Activated naive CD4-positive, alpha-beta T cell treated with anti-CD3 and anti-CD28 coated beads, Interleukin-2, amount 10 ng/mL, durations not matched to agents 7 days and 5 days (primary cell): Measurements from ENCODE around the gene KRTDAP.

ENCODE experiments used
- CTCF ChIA-PET: fragments of 350-600 bp; sonication (Branson Sonifier 250); formaldehyde crosslinking; loops from one replicate; lab custom pipeline; 2021; ENCODE audit warnings: antibody characterized with exemption; lab: Charles Lee
- DNase-seq: peaks from one replicate; pipeline ENCODE4 v3.0.0-alpha.2; 2020
- H3K27ac Mint-ChIP-seq: one replicate; pipeline ENCODE4 v1.8.0; 2021; ENCODE audit warnings: mild to moderate bottlenecking, moderate library complexity, mixed read lengths
- H3K27me3 Mint-ChIP-seq: one replicate; pipeline ENCODE4 v1.8.0; 2021; ENCODE audit warnings: mild to moderate bottlenecking, mixed read lengths
- H3K36me3 Mint-ChIP-seq: one replicate; pipeline ENCODE4 v1.8.0; 2021; ENCODE audit warnings: mixed read lengths
- H3K4me1 Mint-ChIP-seq: one replicate; pipeline ENCODE4 v1.8.0; 2021; ENCODE audit warnings: mixed read lengths
- H3K4me3 Mint-ChIP-seq: one replicate; pipeline ENCODE4 v1.8.0; 2021; ENCODE audit warnings: mild to moderate bottlenecking, moderate library complexity, mixed read lengths
- H3K9me3 Mint-ChIP-seq: one replicate; pipeline ENCODE4 v1.8.0; 2021; ENCODE audit warnings: mixed read lengths

KRTDAP gene

DNA sequence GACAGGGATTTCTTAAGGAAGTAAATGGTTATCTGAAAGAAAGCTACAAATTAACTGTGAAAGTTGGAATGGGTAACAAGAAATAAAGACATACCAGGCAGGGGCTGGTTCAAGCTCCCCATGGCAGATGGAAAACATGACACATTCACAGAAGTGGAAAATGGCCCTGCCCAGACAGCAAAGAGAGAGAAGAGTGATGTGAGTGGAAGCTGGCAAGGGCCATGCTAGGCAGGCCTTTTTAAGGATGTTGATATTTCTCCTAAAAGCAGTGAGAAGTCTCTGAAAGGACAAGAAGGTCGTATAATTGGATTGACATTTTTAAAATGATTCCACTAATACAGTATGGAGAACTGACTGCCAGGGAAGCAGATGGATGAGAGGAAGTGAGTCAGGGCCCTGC lies 45.5 kb downstream of the KRTDAP start:
- no peak overlapping the region for H3K4me3 Mint-ChIP-seq
- no peaks in the 10 kb centered on the region for H3K9me3 Mint-ChIP-seq
- H3K36me3 Mint-ChIP-seq, result no peaks in the 10 kb centered on the region
- CTCF ChIA-PET, result no interaction called here
- no peak overlapping the region for H3K27ac Mint-ChIP-seq
- H3K27me3 Mint-ChIP-seq, result peaks cover 55% of the 10 kb centered on the region
- no peak for DNase-seq
- H3K4me1 Mint-ChIP-seq, result peaks cover 36% of the 10 kb centered on the region

DNA sequence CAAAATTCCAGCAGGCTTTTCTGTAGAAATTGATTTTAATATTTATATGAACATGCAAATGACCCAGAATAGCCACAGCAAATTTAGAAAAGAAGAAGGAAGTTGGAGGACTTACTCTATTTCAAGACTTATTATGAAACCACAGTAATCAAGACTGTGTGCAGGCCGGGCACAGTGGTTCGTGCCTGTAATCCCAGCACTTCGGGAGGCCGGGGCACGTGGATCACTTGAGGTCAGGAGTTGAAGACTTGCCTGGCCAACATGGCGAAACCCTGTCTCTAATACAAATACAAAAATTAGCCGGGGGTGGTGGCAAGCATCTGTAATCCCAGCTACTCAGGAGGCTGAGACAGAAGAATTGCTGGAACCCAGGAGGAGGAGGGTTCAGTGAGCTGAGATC lies 48.2 kb downstream of the KRTDAP start:
- Mint-ChIP-seq H3K4me1 (peaks cover 22% of the 10 kb centered on the region), H3K36me3 (no peaks in the 10 kb centered on the region), H3K9me3 (no peaks in the 10 kb centered on the region), H3K27me3 (peaks cover 55% of the 10 kb centered on the region), H3K27ac (no peak overlapping the region), H3K4me3 (no peak overlapping the region)
- DNase-seq, result no peak
- CTCF ChIA-PET, result no interaction called here

DNA sequence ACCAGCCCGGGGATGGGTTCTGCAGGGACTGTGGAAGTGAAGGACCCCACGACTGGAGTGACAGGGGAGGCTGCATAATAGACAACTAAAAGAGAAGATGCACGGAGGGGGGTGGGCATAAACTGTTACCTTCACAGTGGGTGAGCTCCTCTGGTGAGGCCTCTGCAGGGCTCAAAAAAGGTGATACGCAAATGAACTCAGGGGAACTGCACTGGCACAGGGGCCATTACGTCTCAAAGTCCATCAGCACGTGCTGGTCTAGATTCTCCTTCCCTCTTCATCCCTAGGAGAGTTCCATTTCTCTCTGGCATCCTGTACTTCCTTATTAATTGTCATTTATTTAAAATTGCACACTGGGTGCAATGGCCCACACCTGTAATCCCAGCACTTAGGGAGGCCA lies 50.3 kb downstream of the KRTDAP start:
- Mint-ChIP-seq H3K36me3 (no peaks in the 10 kb centered on the region), H3K27ac (no peak overlapping the region), H3K9me3 (no peaks in the 10 kb centered on the region), H3K27me3 (peaks cover 53% of the 10 kb centered on the region), H3K4me1 (peaks cover 21% of the 10 kb centered on the region), H3K4me3 (no peak overlapping the region)
- DNase-seq, result no peak
- CTCF ChIA-PET, result no interaction called here

DNA sequence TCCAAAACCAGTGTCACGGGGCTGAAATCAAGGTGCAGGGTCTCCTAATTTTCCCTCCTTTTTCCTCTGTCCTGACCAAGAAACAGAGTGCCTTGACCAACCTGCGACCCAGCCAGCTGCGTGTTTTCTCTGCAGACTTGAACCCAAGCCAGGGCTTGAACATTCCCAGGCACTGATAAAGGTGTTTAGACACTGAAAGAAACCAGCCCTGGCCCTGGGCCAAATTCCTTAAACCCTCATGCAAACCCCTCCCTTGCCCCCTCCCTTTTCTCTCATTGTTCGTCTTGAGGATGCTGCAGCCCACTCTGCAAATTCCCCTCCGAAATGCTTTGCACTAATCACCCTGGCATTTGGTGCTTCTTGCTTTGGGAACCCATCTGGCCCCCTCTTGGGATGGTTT lies 51.7 kb downstream of the KRTDAP start:
- DNase-seq, result no peak
- Mint-ChIP-seq H3K27me3 (peaks cover 61% of the 10 kb centered on the region), H3K9me3 (no peaks in the 10 kb centered on the region), H3K27ac (no peak overlapping the region), H3K4me3 (no peak overlapping the region), H3K36me3 (no peaks in the 10 kb centered on the region), H3K4me1 (peaks cover 20% of the 10 kb centered on the region)
- CTCF ChIA-PET, result no interaction called here

DNA sequence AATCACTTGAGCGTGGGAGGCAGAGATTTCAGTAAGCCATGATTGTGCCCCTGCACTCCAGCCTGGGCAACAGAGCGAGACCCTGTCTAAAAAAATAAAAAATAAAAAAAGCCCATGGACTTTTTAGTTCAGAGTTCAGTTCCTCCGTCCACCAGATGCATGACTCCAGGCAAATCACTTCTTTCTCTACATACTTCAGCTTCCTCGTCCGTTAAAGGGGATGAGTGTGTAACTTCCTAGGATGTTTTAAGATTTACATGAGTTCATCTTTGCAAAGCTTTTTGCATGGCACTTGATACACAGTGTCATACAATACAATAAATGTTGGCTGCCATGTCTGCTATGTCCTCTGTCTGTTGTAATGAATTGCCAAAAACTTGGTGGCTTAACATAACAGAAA lies 52.2 kb downstream of the KRTDAP start:
- Mint-ChIP-seq H3K36me3 (no peaks in the 10 kb centered on the region), H3K4me3 (no peak overlapping the region), H3K9me3 (no peaks in the 10 kb centered on the region), H3K27me3 (peaks cover 66% of the 10 kb centered on the region), H3K4me1 (peaks cover 20% of the 10 kb centered on the region), H3K27ac (no peak overlapping the region)
- CTCF ChIA-PET, result no interaction called here
- DNase-seq, result no peak

DNA sequence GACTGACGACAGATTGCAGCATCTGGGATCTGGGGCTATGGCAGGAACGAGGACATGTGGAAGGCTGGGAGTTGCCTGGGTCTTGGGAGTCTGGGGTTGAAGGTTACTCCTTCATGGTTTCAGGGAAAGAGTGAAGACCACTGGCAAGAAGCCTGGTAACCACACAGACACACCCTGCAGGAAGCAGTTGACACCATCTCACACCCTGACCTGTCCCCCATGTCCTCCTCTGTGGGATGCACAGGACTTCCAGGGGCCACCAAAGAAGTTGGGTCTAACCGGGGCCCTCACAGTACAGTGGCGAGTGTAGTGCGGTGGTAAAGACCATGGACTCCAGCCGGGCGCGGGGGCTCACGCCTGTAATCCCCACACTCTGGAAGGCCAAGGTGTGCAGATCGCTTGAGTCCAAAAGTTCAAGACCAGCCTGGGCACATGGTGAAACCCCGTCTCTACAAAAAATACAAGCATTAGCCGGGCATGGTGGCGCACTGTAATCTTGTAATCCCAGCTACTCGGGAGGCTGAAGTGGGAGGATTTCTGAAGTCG lies 52.8 kb downstream of the KRTDAP start:
- Mint-ChIP-seq H3K4me3 (no peak overlapping the region), H3K4me1 (peaks cover 20% of the 10 kb centered on the region), H3K27me3 (peaks cover 72% of the 10 kb centered on the region), H3K9me3 (no peaks in the 10 kb centered on the region), H3K27ac (no peak overlapping the region), H3K36me3 (no peaks in the 10 kb centered on the region)
- no peak for DNase-seq
- CTCF ChIA-PET, result no interaction called here
